MM.1S (cell line): ENCODE results near the gene ISCA1.

Experiments used
- DNase-seq: peaks from one replicate; pipeline ENCODE4 v3.0.0-alpha.2; 2015
- H2AFZ ChIP-seq: fragments of 300-600 bp; sonication (generic); 2 replicates; pipeline ENCODE4 v1.6.0; 2016; ENCODE audit warnings: antibody characterized with exemption, low read length
- H3F3A ChIP-seq: fragments of 300-600 bp; sonication (generic); 2 replicates; pipeline ENCODE4 v1.6.1; 2016; ENCODE audit warnings: mild to moderate bottlenecking, antibody characterized with exemption, low read length, moderate library complexity, mixed read lengths; ENCODE audit not compliant: insufficient read depth
- H3K27ac ChIP-seq: fragments of 300-600 bp; sonication (generic); 2 replicates; pipeline ENCODE4 v1.5.1; 2016; ENCODE audit warnings: mild to moderate bottlenecking, low read length
- H3K27me3 ChIP-seq: fragments of 300-600 bp; sonication (generic); replicated peaks from 2 replicates; pipeline ENCODE4 v1.6.0; 2016; ENCODE audit warnings: low read length; ENCODE audit not compliant: insufficient read depth
- H3K36me3 ChIP-seq: fragments of 300-600 bp; sonication (generic); replicated peaks from 2 replicates; pipeline ENCODE4 v1.6.1; 2016; ENCODE audit warnings: mild to moderate bottlenecking, low read length, mixed read lengths; ENCODE audit not compliant: insufficient read depth
- H3K4me1 ChIP-seq: fragments of 300-600 bp; sonication (generic); 2 replicates; pipeline ENCODE4 v1.6.1; 2016; ENCODE audit warnings: low read length, mixed read lengths
- H3K4me2 ChIP-seq: fragments of 300-600 bp; sonication (generic); 2 replicates; pipeline ENCODE4 v1.6.0; 2016; ENCODE audit warnings: low read depth, low read length
- H3K4me3 ChIP-seq: fragments of 300-600 bp; sonication (generic); 2 replicates; pipeline ENCODE4 v1.5.1; 2016; ENCODE audit warnings: low read length, mixed read lengths
- H3K79me2 ChIP-seq: fragments of 300-600 bp; sonication (generic); 2 replicates; pipeline ENCODE4 v1.6.1; 2016; ENCODE audit warnings: mixed run types, low read length, mixed read lengths
- H3K9ac ChIP-seq: fragments of 300-600 bp; sonication (generic); 2 replicates; pipeline ENCODE4 v1.6.1; 2016; ENCODE audit warnings: low read length, mixed read lengths
- H3K9me2 ChIP-seq: fragments of 300-600 bp; sonication (generic); replicated peaks from 2 replicates; pipeline ENCODE4 v1.6.1; 2016; ENCODE audit warnings: mild to moderate bottlenecking, low read length, mixed read lengths; ENCODE audit not compliant: insufficient read depth
- H3K9me3 ChIP-seq: fragments of 300-600 bp; sonication (generic); replicated peaks from 2 replicates; pipeline ENCODE4 v1.6.1; 2016; ENCODE audit warnings: mild to moderate bottlenecking, low read length, mixed read lengths; ENCODE audit not compliant: insufficient read depth
- H4K20me1 ChIP-seq: fragments of 300-600 bp; sonication (generic); 2 replicates; pipeline ENCODE4 v1.6.1; 2016; ENCODE audit warnings: mild to moderate bottlenecking, low read length, moderate library complexity, mixed read lengths; ENCODE audit not compliant: insufficient read depth
- EZH2 ChIP-seq: fragments of 300-600 bp; sonication (generic); optimal IDR thresholded peaks from 2 replicates; pipeline ENCODE3; 2017; ENCODE audit warnings: low read depth, mild to moderate bottlenecking, antibody characterized with exemption, low read length, mixed read lengths
- EZH2phosphoT487 ChIP-seq: fragments of 300-600 bp; sonication (generic); IDR thresholded peaks from 2 replicates; pipeline ENCODE4 v1.6.1; 2018; ENCODE audit warnings: antibody characterized with exemption, low read length
- TF ChIP-seq, protein P1 (sequence below): fragments of 300-600 bp; sonication (generic); IDR thresholded peaks from 2 replicates; pipeline ENCODE4 v1.5.1; 2016; ENCODE audit warnings: antibody characterized with exemption, low read length, mixed read lengths

ISCA1 gene

DNA sequence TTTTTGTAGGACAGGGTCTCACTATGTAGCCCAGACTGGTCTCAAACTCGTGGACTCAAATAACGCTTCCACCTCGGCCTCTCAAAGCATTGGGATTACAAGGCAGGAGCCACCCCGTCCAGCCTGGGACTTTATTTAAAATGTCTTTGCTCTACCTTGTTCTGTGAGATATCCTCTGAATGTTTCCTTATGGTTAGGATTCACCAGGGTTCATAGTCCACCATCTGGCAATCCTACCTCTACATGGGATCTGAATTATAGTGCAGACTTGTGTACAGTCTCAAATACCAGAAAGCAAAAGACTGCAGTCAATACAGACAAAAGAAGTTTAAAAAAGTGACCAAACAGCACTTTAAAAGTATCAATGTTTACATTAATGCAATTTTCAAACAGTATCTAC, 10.1 kb downstream of the ISCA1 start:
- no peak overlapping the region for H2AFZ ChIP-seq
- H3K27ac ChIP-seq = no peak overlapping the region
- H3K9me3 ChIP-seq = no peaks in the 10 kb centered on the region
- DNase-seq = no peak
- no peak overlapping the region for H3K4me2 ChIP-seq
- TF ChIP-seq EZH2phosphoT487 (no peak), EZH2 (no peak)
- TF ChIP-seq, protein P1, sequence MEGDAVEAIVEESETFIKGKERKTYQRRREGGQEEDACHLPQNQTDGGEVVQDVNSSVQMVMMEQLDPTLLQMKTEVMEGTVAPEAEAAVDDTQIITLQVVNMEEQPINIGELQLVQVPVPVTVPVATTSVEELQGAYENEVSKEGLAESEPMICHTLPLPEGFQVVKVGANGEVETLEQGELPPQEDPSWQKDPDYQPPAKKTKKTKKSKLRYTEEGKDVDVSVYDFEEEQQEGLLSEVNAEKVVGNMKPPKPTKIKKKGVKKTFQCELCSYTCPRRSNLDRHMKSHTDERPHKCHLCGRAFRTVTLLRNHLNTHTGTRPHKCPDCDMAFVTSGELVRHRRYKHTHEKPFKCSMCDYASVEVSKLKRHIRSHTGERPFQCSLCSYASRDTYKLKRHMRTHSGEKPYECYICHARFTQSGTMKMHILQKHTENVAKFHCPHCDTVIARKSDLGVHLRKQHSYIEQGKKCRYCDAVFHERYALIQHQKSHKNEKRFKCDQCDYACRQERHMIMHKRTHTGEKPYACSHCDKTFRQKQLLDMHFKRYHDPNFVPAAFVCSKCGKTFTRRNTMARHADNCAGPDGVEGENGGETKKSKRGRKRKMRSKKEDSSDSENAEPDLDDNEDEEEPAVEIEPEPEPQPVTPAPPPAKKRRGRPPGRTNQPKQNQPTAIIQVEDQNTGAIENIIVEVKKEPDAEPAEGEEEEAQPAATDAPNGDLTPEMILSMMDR = no peak
- no peak overlapping the region for H3K4me3 ChIP-seq
- H3K27me3 ChIP-seq = no peaks in the 10 kb centered on the region
- H3K9ac ChIP-seq = no peak overlapping the region
- no peaks in the 10 kb centered on the region for H3K9me2 ChIP-seq
- no peaks in the 10 kb centered on the region for H3F3A ChIP-seq
- no peaks in the 10 kb centered on the region for H3K4me1 ChIP-seq
- H3K79me2 ChIP-seq = peaks cover 65% of the 10 kb centered on the region
- peaks cover 3% of the 10 kb centered on the region; the same call in 1 of the 2 replicates for H4K20me1 ChIP-seq
- peaks cover 14% of the 10 kb centered on the region for H3K36me3 ChIP-seq

DNA sequence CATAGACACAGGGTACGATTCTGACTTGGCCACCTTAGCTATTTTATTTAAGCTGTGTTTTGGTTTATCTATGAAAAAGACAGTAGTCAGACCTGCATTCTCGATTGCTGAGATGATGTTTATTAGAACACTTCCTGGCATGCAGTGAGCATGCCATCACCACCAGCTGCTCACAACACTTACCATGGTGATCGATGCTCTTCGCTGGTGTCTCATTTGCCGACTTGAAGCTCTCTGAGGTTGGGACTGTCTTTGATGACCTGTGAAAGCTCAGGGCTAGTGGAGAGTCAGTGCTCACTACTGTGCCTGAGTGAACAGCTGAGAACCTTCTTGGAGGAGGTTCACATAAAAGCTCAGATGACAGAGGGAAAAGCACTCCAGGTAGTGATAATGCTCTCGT, 18.5 kb downstream of the ISCA1 start:
- no peaks in the 10 kb centered on the region for H3K9me2 ChIP-seq
- no peak overlapping the region for H2AFZ ChIP-seq
- no peak overlapping the region for H3K4me3 ChIP-seq
- H3K27me3 ChIP-seq = no peaks in the 10 kb centered on the region
- TF ChIP-seq EZH2 (no peak), EZH2phosphoT487 (no peak)
- TF ChIP-seq, protein P1 = no peak
- DNase-seq = no peak
- H3K4me1 ChIP-seq = no peaks in the 10 kb centered on the region
- no peaks in the 10 kb centered on the region for H3F3A ChIP-seq
- peaks cover 16% of the 10 kb centered on the region for H3K79me2 ChIP-seq
- no peak overlapping the region for H3K27ac ChIP-seq
- H4K20me1 ChIP-seq = no peaks in the 10 kb centered on the region
- no peak overlapping the region for H3K9ac ChIP-seq
- no peaks in the 10 kb centered on the region for H3K36me3 ChIP-seq
- no peaks in the 10 kb centered on the region for H3K9me3 ChIP-seq
- H3K4me2 ChIP-seq = no peak overlapping the region

DNA sequence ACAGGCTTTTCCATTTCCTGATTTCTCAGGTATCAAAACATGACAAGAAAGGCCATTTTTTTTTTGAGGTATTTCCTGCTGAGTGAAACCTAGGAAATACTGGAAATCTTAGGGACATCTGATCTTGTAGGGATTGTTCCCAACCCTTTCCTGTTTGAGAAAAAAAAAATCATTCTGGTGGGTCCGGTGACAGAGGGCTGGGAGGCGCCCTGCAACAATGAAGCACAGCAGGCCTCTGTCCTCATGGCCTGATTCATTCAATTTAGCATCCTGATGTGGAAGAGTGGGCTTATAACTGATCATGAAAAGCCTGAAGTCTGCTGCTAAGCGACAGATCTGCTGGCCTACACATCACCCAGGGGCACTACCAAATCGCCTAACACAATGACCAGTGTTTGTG, 19.8 kb downstream of the ISCA1 start:
- no peaks in the 10 kb centered on the region for H3K9me3 ChIP-seq
- H4K20me1 ChIP-seq = no peaks in the 10 kb centered on the region
- H3K4me3 ChIP-seq = no peak overlapping the region
- no peaks in the 10 kb centered on the region for H3K9me2 ChIP-seq
- no peak overlapping the region for H3K9ac ChIP-seq
- TF ChIP-seq, protein P1 = no peak
- TF ChIP-seq EZH2 (no peak), EZH2phosphoT487 (no peak)
- no peaks in the 10 kb centered on the region for H3K4me1 ChIP-seq
- no peaks in the 10 kb centered on the region for H3K36me3 ChIP-seq
- 0 out of 2 replicates have a peak, but pooled peaks cover 4% of the 10 kb centered on the region for H3K79me2 ChIP-seq
- no peak overlapping the region for H2AFZ ChIP-seq
- no peak overlapping the region for H3K27ac ChIP-seq
- H3K27me3 ChIP-seq = no peaks in the 10 kb centered on the region
- H3F3A ChIP-seq = no peaks in the 10 kb centered on the region
- H3K4me2 ChIP-seq = no peak overlapping the region
- DNase-seq = no peak
